ENCODE results near the gene RASD2. TPM values are rescaled to one million over a fixed set of nuclear protein-coding genes. Genes with fewer than 3 reads are reported as not detected.
"Not testable (repeated sequence)": the region's sequence is repeated elsewhere in the genome, so short reads cannot be mapped to it uniquely, and the experiment has no call there.

Gene RASD2
- total RNA-seq (2021): 2.5 to 3.1 TPM (median 3.0 TPM) in 3 replicates
- percentile 36 among the genes with signal in this experiment for Bru-seq, nascent RNA
- long read RNA-seq, experiment 1, transcript RASD2-201 (3 exons, 3,412 nt): major isoform, 10 of 20 reads
- long read RNA-seq, experiment 1, partial matches to known transcripts: 6 of 20 reads
- long read RNA-seq, experiment 1, other reads (novel, unspliced or antisense): 4 of 20 reads
- long read RNA-seq, experiment 2, partial matches to known transcripts: 2 of 3 reads
- long read RNA-seq, experiment 2, other reads (novel, unspliced or antisense): 1 of 3 reads
- long read RNA-seq, experiment 3: 0 reads

- H3K36me3 Mint-ChIP-seq: no peaks in the 10 kb centered on the region
- POLR2A ChIA-PET: interaction anchor here (1.1 kb wide), 1 partner anchor 114 kb away, joined by 3 read pairs; no protein-coding TSS in a partner anchor
- no peak within 1 kb of the TSS for H3K27ac Mint-ChIP-seq
- TF ChIP-seq, protein P1, sequence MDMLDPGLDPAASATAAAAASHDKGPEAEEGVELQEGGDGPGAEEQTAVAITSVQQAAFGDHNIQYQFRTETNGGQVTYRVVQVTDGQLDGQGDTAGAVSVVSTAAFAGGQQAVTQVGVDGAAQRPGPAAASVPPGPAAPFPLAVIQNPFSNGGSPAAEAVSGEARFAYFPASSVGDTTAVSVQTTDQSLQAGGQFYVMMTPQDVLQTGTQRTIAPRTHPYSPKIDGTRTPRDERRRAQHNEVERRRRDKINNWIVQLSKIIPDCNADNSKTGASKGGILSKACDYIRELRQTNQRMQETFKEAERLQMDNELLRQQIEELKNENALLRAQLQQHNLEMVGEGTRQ (CRISPR knock-in tag; IDR thresholded peaks at IDR 0.05): no peak
- TF ChIP-seq ZNF423 (CRISPR knock-in tag; IDR thresholded peaks at IDR 0.05) (peak; percentile 65), ETV6 (CRISPR knock-in tag; IDR thresholded peaks at IDR 0.05) (0 out of 2 replicates have a peak, but pooled peaks have one; percentile 39)
- H3K4me3 Mint-ChIP-seq: peak within 1 kb of the TSS; percentile 68
- no peaks in the 10 kb centered on the region for H3K9me3 Mint-ChIP-seq
- peak; percentile 56 for DNase-seq (ENCODE audit: low spot score)
- H3K4me1 Mint-ChIP-seq: peaks cover 34% of the 10 kb centered on the region
- H3K27me3 Mint-ChIP-seq (ENCODE audit: low read depth): peaks cover 32% of the 10 kb centered on the region
- CTCF ChIA-PET: interaction anchor here (0.8 to 2.9 kb wide), 8 partner anchors 10 to 110 kb away, joined by 3 to 21 read pairs (median 5); no protein-coding TSS in a partner anchor
- peak; percentile 38 for ATAC-seq
Measured at GRCh38 chr22:35540595-35541253, at the start of gene RASD2. Gene RASD2 (plus strand): TSS chr22:35540831. CDS start chr22:35546810, 5,979 bp downstream.

- peaks cover 54% of the 10 kb centered on the region for H3K27me3 Mint-ChIP-seq (ENCODE audit: low read depth)
- H3K36me3 Mint-ChIP-seq; DNase-seq (ENCODE audit: low spot score); CTCF ChIA-PET; ATAC-seq; H3K4me3 Mint-ChIP-seq; H3K27ac Mint-ChIP-seq; H3K9me3 Mint-ChIP-seq; H3K4me1 Mint-ChIP-seq: not testable (repeated sequence)
- POLR2A ChIA-PET: interaction anchor here (0.7 kb wide), 1 partner anchor 580 kb away, joined by 16 read pairs; no protein-coding TSS in a partner anchor
- TF ChIP-seq ZNF263 (CRISPR knock-in tag; IDR thresholded peaks at IDR 0.05; ENCODE audit: low read depth): peak; percentile 33; the same call in 1 of the 2 replicates
Measured at GRCh38 chr22:35491061-35491907, 49.3 kb upstream of the RASD2 start.

DNA sequence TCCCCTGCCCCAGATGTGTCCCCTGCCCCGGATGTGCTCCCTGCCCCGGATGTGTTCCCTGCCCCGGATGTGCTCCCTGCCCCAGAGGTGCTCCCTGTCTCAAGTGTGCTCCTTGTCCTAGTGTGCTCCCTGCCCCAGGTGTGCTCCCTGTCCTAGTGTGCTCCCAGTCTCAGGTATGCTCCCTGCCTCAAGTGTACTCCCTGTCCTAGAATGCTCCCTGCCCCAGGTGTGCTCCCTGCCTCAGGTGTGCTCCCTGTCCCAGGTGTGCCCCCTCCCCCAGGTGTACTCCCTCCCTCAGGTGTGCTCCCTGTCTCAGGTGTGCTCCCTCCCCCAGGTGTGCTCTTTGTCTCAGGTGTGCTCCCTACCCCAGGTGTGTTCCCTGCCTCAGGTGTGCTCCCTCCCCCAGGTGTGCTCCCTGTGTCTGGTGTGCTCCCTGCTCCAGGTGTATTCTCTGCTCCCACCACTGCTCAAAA lies 48.7 kb upstream of the RASD2 start:
- H3K9me3 Mint-ChIP-seq: 0 out of 2 replicates have a peak, but pooled peaks cover 8% of the 10 kb centered on the region
- H3K27ac Mint-ChIP-seq: no peak overlapping the region
- ChIA-PET POLR2A (interaction anchor here (1.0 kb wide), 1 partner anchor 61 kb away, joined by 3 read pairs; no protein-coding TSS in a partner anchor), CTCF (no interaction called here)
- no peak for DNase-seq (ENCODE audit: low spot score)
- H3K4me3 Mint-ChIP-seq: no peak overlapping the region
- ATAC-seq: no peak
- peaks cover 53% of the 10 kb centered on the region for H3K27me3 Mint-ChIP-seq (ENCODE audit: low read depth)
- TF ChIP-seq ZNF281 (CRISPR knock-in tag; IDR thresholded peaks at IDR 0.05) (no peak), EMX1 (CRISPR knock-in tag; IDR thresholded peaks at IDR 0.05) (no peak), ZNF263 (CRISPR knock-in tag; IDR thresholded peaks at IDR 0.05; ENCODE audit: low read depth) (peak; percentile 80)
- H3K36me3 Mint-ChIP-seq: no peaks in the 10 kb centered on the region
- H3K4me1 Mint-ChIP-seq: no peaks in the 10 kb centered on the region

- no peak for DNase-seq (ENCODE audit: low spot score)
- Mint-ChIP-seq H3K9me3 (0 out of 2 replicates have a peak, but pooled peaks cover 8% of the 10 kb centered on the region), H3K36me3 (no peaks in the 10 kb centered on the region), H3K4me1 (no peaks in the 10 kb centered on the region), H3K4me3 (no peak overlapping the region), H3K27ac (no peak overlapping the region), H3K27me3 (ENCODE audit: low read depth) (peaks cover 47% of the 10 kb centered on the region)
- CTCF ChIA-PET: no interaction called here
- ATAC-seq: no peak
- POLR2A ChIA-PET: interaction anchor here (1.0 kb wide), 1 partner anchor 60 kb away, joined by 3 read pairs; no protein-coding TSS in a partner anchor
- no peak for TF ChIP-seq GRHL2 (CRISPR knock-in tag; IDR thresholded peaks at IDR 0.05; ENCODE audit: insufficient replicate concordance, severe bottlenecking)
- TF ChIP-seq CREM (CRISPR knock-in tag; IDR thresholded peaks at IDR 0.05): no peak
- TF ChIP-seq SOX15 (CRISPR knock-in tag; IDR thresholded peaks at IDR 0.05): no peak
- no peak for TF ChIP-seq NFYB (CRISPR knock-in tag; conservative IDR thresholded peaks at IDR 0.05; ENCODE audit: low read depth)
- TF ChIP-seq, protein P2, sequence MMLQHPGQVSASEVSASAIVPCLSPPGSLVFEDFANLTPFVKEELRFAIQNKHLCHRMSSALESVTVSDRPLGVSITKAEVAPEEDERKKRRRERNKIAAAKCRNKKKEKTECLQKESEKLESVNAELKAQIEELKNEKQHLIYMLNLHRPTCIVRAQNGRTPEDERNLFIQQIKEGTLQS (CRISPR knock-in tag; conservative IDR thresholded peaks at IDR 0.05): no peak
- TF ChIP-seq ZNF416 (CRISPR knock-in tag; IDR thresholded peaks at IDR 0.05): no peak
- no peak for TF ChIP-seq AFF4 (CRISPR knock-in tag; IDR thresholded peaks at IDR 0.05; ENCODE audit: borderline replicate concordance)
- TF ChIP-seq PREB (CRISPR knock-in tag; IDR thresholded peaks at IDR 0.05; ENCODE audit: borderline replicate concordance): no peak
- no peak for TF ChIP-seq FOXJ3 (CRISPR knock-in tag; IDR thresholded peaks at IDR 0.05; ENCODE audit: borderline replicate concordance)
Measured at GRCh38 chr22:35493074-35493473, 47.6 kb upstream of the RASD2 start.
